GM04503 (cell line): Measurements from ENCODE around the gene PANK3.
A peak's percentile ranks its signal among the peaks of the same experiment; 100 is the strongest.
"Not testable (repeated sequence)": the region's sequence is repeated elsewhere in the genome, so short reads cannot be mapped to it uniquely, and the experiment has no call there.

Source experiments
- DNase-seq: peaks from one replicate; pipeline ENCODE4 v3.0.0-alpha.2; 2012; ENCODE audit warnings: low read depth

PANK3 gene

DNA sequence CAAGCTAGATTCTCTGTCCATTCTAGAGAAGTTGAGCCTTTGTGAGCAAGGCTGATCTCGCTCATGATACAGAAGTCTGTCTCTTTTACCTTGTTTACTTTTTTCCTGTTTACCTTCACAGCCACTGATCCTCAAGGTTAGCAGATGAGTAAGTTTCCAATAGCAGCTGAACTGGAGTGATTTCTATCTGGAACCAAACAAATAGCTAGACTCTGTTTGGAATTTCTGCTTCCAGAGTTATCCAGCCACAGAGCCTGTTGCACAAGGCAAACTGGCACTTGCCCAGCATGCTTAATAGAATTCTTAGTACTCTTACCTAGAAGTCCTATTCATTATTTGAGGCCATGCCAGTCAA, 12.8 kb upstream of the PANK3 start:
- no peak for DNase-seq

DNA sequence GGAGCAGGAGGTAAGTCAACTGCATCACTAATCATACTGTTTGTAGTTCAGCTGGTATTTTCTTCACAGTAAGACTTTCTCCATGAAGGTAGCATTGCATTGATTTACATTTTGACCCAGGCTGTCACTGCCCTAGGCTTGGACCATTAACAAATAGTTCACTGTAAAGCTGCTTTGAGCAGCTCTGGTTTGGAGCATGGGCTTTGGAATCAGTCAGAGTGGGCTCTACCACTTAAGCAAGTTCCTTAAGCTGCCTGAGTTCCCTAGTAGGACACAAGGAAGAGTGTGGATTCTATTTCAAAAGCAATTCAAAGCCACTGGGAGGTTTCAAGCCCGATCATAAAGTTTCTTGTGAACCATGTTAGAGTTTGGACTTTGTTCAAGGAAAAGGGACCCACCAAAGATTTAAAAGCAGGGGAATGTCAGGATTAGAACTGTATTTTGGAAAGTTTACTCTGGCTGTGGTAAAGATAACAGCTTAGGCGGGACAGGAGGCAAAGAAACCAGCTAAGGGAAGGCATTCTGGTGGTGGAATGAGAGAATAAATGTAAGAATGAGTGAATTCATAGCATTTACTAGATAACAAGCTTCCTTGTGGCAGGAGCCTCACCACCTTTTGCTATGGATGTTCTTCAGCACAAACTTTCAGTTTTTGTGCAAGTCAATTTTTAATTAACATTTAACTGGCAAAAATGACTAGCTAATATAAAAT, 12.3 kb upstream of the PANK3 start:
- DNase-seq = no peak

DNA sequence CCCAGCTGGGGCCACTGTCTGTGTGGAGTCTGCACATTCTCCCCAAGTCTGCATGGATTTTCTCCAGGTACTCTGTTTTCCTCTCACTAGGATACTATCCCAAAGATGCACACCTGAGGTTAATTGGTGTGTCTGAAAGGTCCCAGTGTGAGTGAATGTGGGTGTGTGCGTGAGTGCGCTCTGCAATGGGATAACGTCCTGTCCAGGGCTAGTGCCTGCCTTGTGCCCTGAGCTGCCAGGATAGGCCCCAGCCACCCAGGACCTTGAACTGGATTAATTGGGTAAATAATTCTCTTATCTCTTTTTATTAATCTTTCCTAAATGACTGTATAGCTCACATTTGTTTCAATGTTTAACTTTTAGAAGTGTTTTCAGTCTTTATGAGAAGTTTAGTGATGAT, 11.5 kb upstream of the PANK3 start:
- no peak for DNase-seq

DNA sequence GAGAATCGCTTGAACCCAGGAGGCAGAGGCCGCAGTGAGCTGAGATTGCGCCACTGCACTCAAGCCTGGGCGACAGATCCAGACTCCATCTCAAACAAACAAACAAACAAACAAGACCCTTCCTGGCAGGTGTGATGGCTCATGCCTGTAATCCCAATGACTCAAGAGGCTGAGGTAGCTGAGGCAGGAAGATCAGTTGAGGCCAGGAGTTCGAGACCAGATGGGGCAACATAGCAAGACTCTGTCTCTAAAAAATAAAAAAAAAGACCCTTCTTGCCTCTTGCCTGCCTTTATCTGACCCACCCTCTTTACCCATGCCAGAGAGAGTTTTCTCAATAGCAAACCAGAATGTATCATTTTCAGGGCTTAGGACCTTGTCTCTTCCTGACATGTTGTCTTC, 8.8 kb upstream of the PANK3 start:
- no peak for DNase-seq

DNA sequence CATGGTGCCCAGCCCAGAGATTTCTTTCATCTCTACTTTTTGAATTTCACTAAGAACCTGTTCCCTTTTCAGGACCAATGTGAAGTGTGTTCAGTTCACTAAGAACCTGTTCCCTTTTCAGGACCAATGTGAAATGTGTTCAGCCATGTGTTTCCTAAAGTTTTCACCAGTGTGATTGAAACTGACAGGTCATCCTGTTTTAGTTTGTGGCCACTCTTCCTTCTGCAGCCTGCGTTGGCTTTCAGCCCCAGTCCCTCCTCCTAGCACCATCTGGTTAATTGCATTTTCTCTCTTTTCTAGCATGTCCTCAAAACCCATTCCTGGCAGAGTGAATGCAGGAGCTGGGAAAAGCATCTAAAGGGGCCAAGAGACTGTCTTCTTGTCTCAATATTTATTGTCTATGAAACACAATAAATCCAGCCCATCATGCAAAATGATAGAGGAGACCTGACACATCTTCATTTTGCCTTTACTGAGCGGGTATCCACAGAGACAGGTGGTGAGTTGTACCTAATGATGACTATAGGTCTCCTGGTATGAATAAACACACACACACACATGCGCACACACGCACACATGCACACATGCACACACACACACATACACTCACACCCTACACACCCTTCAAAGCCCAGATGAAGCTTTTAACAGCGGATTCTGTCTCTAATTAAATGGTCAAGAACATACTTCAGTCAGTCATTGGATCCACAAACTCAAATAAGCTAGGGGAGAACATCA, 6.1 kb upstream of the PANK3 start:
- no peak for DNase-seq

DNA sequence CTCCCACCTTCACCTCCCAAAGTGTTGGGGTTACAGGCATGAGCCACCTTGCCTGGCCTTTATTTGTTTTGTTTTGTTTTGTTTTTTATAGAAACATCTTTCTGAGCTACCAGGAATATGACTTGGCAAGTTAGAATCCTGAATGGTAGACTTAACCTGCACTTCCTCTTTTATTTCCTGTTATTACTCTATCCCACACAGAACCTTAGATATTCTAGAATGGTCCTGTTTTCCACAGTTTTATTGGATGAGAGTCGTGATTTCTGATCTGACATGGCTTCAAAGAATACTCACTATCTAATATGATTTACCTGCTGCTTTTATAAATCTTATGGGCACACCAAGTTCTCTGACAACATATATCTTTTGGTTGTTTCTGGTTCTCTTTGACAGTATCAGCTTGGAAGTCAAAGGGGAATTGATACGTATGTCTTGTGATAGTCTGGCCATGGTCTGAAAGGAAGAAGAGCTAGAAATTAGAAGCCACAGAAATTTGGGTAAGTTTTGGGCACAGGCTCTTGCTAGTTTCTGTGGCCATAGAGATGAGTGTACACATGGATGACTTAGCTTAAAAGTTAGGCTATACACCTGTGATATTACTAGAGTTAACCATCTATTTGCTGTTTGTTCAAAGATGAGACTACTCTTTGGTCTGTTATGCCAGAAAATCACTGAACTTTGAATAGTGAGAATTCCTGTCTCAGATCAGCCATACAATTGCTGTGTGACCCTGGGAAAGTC, 4.7 kb upstream of the PANK3 start:
- no peak for DNase-seq

DNA sequence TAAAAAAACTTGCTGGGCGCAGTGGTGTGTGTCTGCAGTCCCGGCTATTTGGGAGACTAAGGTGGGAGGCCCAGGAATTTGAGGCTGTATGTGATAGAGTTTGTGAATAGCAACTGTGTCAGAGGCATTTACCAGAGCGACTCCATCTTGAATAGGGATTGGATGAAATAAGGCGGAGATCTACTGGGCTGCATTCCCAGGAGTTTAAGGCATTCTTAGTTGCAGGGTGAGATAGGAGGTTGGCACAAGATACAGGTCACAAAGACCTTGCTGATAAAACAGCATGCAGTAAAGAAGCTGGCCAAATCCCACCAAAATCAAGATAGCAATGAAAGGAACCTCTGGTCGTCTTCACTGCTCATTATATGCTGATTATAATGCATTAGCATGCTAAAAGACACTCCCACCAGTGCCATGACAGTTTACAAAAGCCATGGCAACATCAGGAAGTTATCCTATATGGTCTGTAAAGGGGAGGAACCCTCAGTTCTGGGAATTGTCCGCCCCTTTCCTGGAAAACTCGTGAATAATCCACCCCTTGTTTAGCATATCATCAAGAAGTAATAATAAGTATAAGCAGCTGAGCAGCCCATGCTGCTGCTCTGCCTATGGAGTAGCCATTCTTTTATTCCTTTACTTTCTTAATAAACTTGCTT, 1.8 kb upstream of the PANK3 start:
- not testable (repeated sequence) for DNase-seq

DNA sequence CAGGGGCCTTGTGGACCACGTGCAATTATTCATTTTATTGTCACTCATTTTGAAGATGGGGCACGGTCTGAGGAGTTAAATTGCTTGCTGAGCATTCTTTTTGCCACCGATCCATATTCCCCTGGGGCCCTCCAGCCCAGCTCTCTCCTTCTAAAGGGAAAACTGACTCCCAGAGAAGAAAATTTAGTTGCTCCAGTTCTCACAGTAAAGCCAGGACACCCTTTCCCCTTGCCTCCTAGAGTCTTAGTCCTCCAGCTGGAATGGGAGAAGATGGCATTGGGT, 1.0 kb upstream of the PANK3 start:
- no peak for DNase-seq

DNA sequence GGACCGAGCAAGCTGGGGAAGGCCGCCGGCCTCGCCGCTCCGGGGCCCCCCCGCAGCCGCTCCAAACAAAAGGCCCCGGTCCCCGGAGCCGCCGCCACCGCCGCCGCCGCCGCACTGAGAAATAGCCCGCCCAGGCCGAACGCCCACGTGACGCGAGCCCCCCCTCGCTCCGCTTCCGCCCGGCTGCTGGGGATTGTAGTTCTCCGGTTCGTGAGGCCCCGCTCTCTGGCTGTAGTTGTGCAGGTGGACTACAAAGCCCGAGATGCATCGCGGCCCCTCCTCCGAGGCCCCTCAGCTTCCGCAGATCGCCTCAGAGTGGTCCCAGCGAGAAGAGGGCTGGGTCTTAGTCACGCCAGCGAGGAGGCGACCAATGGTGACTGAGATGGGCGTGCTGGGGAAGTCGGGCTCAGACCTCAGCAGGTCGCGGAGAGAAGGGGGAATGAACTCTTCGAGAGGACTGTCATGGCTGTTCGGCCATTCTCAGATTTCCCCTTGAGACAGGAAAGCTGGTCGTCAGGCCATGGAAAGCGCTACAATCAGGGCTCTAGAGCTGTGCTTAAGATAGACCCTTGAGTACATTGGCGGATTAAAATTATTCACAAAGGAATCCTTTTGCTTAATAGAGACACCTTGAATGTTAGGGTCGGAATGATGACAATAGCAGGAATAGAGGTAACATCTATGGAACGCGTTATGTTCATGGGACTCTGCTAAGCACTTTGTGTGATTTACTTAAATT, 489 bp upstream of the PANK3 start:
- DNase-seq = peak; percentile 94

DNA sequence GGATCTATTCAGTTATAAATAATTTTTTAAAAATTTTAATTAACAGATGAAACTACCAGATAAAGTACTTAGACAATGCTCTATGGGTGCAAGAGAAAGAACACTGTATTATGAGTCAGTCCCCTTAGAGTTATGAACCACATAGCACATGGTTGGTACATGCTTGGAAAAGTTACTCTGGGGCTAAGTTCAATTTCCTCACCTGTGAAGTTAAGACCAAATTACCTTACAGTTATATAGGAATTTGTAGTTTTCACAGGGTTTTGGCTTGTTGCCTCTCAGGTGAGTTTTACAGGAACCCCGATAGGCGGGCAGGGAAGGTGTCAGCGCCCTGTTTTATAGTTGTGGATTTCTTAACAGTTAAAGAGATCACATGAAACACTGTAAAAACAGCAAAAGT, 1.2 kb downstream of the PANK3 start:
- DNase-seq = no peak

DNA sequence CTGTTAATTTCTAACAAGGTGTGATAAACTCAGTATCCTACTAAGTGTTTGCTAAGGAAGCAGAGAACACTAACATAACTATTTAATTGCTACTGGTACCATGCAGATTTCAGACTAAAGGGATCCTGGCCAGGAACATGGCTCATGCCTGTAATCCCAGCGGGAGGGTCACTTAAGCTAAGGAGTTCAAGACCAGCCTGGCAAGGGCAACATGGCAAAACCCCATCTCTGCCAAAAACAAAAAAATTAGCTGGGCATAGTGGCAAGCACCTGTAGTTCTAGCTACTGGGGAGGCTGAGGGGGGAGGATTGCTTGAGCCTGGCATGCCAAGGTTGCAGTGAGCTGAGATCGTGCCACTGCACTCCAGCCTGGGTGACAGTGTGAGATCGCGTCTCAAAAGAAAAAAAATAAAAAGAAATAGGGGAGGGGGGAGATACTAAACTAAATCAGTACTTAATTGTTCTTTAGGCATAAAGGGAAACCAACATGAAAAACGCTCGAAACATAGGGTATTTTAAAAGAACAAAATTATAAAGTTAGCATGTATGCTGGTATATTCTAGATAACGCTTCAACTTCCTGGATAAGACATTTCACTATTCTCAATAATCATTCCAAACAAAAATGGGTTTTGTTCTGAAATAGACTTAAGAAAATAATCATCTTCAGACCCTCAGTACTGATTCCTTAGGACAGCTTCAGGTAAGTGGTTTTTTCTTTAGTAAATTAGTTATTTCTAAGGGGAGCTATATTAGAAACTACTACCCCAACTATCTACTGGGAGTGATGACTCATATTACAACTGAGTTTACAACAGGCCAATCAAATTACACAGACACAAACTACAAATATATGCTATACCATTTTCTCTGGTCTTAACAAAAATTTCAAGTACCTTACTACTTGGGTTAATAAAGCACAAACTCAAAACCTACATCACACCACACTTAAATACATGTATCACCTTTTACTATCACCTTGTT, 3.5 kb downstream of the PANK3 start:
- no peak for DNase-seq

DNA sequence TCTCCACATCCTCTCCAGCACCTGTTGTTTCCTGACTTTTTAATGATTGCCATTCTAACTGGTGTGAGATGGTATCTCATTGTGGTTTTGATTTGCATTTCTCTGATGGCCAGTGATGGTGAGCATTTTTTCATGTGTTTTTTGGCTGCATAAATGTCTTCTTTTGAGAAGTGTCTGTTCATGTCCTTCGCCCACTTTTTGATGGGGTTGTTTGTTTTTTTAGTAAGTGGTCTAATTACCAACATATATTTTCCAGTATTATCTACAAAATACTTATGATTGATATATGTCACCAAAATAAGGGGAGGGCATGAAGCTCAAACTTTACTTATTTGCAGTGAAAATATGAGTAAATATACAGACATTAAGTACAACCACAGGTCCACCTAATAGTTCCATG, 5.0 kb downstream of the PANK3 start:
- DNase-seq = not testable (repeated sequence)

DNA sequence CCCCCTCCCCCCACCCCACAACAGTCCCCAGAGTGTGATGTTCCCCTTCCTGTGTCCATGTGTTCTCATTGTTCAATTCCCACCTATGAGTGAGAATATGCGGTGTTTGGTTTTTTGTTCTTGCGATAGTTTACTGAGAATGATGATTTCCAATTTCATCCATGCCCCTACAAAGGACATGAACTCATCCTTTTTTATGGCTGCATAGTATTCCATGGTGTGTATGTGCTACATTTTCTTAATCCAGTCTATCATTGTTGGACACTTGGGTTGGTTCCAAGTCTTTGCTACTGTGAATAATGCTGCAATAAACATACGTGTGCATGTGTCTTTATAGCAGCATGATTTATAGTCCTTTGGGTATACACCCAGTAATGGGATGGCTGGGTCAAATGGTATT, 5.5 kb downstream of the PANK3 start:
- DNase-seq = not testable (repeated sequence)

DNA sequence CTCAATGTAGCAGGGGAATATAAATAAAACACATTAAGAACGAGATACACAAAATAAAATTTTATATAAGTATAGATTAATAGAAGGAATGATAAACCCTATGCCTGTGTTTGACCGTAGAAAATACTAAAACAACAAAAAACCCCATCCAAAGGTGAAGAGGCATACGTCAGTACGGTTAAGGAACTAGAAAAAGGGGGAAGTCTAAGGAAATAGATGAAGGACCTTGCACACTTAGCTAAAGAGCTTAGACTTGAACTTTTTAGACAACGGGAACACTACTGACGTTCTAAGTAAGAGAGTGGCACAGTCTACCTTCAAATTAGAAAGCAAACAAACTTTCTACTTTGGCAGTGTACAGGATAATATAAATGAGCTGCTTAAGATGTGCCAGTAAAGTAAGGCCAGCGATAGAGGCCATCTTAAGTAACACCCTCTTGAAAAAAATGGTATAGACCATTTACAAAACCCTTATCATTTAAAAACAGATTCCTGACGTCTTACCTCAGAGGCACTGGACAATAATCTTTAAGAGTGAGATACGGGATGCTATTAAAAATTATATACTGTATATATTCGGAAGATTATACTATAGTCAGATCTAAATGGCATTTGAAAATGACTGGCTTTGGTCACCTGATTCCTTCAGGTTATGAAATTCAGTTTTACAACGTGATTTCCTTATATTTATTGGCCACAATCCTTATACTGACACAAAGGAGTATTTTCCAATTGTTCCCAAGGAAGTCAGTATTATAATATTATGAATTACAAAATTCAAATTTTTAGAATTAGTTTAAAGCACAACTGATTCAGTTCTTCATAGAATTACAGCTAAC, 8.5 kb downstream of the PANK3 start:
- no peak for DNase-seq

DNA sequence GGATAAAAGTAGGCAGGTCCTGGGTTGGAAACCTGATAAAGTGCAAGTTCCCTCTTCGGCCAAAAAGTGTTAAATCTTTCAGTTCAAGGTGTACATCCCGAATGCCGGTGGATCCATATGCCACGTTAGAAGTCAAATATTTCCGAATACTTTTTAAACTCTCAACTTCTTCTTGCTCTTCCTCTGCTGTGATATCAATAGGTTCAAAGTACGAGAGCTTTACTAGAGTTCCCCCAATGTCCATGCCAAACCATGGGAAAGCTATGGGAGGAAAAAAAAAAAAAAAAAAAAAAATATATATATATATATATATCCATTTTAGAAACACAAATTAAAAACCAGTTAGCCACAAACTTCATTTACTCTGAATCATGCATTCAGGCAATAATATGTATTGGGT, 10.4 kb downstream of the PANK3 start:
- no peak for DNase-seq

DNA sequence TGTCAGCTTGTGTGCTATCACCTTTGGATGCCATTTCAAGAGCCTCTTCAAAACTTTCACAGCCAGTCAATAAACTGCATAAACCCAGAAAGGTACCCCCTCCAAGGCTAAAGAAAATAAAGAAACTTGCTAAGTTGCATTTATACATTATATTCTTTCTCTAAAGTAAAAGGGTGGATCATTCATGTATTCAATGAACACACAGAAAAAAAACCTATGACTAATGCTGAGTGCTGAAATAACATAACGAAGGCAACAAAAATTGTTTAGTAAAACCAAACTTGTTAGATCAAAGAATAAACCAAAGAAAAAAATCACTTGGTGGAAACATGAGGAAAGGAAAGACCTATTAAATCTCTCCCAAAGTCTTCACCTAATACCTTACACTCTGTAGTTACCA, 15.2 kb downstream of the PANK3 start:
- DNase-seq = no peak

DNA sequence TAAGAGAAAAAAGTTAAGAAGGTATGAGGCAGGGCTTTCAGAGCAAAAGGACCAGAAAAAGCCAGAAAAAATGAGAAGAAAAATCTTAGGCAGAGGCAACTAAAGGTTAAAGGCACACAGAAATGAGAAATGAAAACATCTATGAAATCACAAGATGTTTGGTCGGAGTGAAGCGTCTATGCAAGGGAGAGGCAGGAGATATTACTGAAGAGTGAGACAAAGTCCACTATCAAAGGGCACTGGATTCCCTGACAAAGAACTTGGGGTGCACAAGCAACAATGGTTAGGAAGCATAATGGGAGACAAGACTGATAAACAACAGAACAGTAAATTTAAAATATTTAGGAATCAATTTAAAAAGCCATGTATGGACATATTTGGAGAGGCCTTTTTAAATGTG, 16.9 kb downstream of the PANK3 start:
- DNase-seq = no peak

DNA sequence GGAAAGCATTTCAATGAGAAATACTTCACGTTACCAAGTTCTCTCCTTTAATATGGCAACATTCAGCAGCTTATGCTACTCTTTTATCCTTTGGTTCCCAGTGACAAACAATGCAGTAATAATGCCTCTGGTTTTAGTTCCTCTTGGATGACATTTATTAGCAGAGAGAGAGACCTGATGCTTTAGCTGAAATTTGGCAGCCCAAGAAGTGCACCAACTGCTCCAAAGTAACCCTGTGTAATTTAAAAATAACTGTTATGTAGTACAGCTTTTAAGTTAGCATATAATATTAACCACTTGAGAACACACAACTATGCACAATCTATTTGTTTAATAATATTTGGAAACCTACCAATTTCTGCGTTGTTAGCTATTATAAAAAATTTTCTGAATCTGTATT, 21.8 kb downstream of the PANK3 start:
- no peak for DNase-seq

DNA sequence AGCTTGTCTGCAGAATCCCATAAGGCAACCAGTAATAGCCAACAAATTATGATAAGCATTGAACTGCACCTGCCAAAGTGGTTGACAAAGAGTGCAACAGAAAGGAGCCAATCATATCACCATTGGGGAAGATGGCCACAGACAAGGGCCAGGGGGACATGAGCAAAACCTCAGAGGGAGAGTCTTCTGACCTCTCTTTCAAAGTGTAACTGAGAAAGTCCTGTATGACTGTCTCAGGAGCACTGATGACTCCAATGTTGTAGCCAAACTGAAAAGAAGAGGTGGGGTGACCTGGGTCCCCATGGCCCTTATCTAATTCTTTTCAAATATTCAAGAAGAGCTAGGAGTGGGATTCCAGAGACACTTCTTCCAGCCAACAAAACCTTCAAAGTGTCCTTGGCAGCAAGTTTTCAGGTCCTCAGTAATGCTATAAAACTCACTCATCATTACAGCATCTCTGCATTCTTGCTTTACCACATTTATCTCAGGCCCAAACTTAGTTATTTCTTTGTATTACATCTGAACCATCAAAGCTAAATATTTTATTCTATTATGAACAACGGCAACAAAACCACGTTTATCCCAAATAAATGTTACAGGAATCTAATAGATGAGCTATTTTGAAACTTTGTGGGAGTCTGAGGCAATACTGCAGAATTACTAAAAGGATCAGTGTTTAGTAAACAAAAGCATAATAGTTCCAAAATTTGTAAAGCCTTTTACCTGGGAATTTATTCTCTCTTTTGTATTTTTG, 25.6 kb downstream of the PANK3 start:
- DNase-seq = no peak
